ENCODE measurements around the gene HOXD3. TPM values are rescaled to one million over a fixed set of nuclear protein-coding genes. Genes with fewer than 3 reads are reported as not detected.

HOXD3 gene
- total and polyA plus RNA-seq, 9 donors, result 6.7 to 18.7 (median 14.8) TPM

DNA sequence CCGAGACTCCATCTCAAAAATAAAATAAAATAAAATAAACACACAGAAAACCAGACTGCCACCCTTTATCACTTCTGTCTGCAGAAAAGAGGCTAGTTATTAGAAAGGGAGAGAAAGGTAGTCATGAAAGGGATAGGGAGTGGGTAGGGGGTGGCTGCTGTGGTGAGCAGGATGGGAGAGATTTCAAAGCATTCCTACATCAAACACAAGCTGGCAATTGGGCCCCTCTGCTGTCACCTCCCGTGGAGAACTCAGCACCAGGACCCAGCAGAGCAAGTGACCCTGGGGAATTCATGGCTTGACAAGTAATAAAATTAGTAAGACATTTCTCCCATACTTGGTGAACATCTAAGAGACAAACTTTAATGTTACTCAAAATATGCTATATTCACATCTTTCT, 27.6 kb downstream of the HOXD3 start:
- no peaks in the 10 kb centered on the region for H3K9me3 ChIP-seq
- DNase-seq, result no peak
- no peaks in the 10 kb centered on the region for H3K36me3 ChIP-seq
- H3K4me1 ChIP-seq (ENCODE audit: insufficient read depth), result peaks cover 2% of the 10 kb centered on the region
- intact Hi-C loops (cut with DNase I), result no loop called here
- no peak overlapping the region for H3K27ac ChIP-seq
- H3K4me3 ChIP-seq, result no peak overlapping the region
- no peaks in the 10 kb centered on the region for H3K27me3 ChIP-seq
- WGBS, 3 donors, result 88 to 98% (median 93%) methylated on average over 2 of the region's 2 CpGs
- TF ChIP-seq CTCF (IDR thresholded peaks at IDR 0.05) (no peak), EP300 (IDR thresholded peaks at IDR 0.05) (no peak), POLR2A (IDR thresholded peaks at IDR 0.05) (no peak)

DNA sequence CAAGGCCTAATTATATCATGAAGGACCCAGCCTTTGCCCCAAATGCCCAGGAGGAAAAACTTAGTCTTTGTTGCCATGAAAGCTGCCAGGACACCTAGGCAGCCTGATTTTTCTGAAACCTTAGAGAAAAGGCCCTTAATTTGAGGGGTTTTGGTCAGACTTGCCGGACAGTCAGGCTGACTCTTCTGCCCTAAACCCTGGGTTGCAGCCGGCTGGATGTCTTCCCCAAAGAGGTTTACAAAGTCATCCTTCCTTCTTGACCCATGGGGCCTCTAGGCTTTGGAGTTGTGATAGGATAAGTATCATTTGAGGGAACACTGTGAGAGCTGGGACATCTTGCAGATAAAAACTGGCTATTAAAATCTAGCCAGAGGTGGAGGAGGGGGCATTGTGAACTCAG, 28.9 kb downstream of the HOXD3 start:
- intact Hi-C loops (cut with DNase I), result no loop called here
- no peak for TF ChIP-seq EP300 (IDR thresholded peaks at IDR 0.05)
- no peak for TF ChIP-seq CTCF (IDR thresholded peaks at IDR 0.05)
- no peak for TF ChIP-seq POLR2A (IDR thresholded peaks at IDR 0.05)
- 92 to 100% (median 95%) methylated on average over 2 of the region's 2 CpGs for WGBS, 3 donors
- H3K27ac ChIP-seq, result no peak overlapping the region
- no peaks in the 10 kb centered on the region for H3K9me3 ChIP-seq
- H3K4me1 ChIP-seq (ENCODE audit: insufficient read depth), result peaks cover 2% of the 10 kb centered on the region
- H3K4me3 ChIP-seq, result no peak overlapping the region
- no peaks in the 10 kb centered on the region for H3K36me3 ChIP-seq
- H3K27me3 ChIP-seq, result no peaks in the 10 kb centered on the region
- no peak for DNase-seq

- no peak for DNase-seq
- WGBS, 3 donors, result 13 to 22% (median 14%) methylated on average over 13 of the region's 13 CpGs
- Histone ChIP-seq H3K36me3 (no peaks in the 10 kb centered on the region), H3K9me3 (no peaks in the 10 kb centered on the region), H3K27ac (no peak overlapping the region), H3K4me3 (peak overlapping the region; percentile 71), H3K4me1 (ENCODE audit: insufficient read depth) (peaks cover 2% of the 10 kb centered on the region), H3K27me3 (no peaks in the 10 kb centered on the region)
- intact Hi-C loops (cut with DNase I), result no loop called here
- TF ChIP-seq EP300 (IDR thresholded peaks at IDR 0.05) (no peak), POLR2A (IDR thresholded peaks at IDR 0.05) (no peak), CTCF (IDR thresholded peaks at IDR 0.05) (no peak)
Observed at GRCh38 chr2:176187200-176187898, 30.2 kb downstream of the HOXD3 start.

DNA sequence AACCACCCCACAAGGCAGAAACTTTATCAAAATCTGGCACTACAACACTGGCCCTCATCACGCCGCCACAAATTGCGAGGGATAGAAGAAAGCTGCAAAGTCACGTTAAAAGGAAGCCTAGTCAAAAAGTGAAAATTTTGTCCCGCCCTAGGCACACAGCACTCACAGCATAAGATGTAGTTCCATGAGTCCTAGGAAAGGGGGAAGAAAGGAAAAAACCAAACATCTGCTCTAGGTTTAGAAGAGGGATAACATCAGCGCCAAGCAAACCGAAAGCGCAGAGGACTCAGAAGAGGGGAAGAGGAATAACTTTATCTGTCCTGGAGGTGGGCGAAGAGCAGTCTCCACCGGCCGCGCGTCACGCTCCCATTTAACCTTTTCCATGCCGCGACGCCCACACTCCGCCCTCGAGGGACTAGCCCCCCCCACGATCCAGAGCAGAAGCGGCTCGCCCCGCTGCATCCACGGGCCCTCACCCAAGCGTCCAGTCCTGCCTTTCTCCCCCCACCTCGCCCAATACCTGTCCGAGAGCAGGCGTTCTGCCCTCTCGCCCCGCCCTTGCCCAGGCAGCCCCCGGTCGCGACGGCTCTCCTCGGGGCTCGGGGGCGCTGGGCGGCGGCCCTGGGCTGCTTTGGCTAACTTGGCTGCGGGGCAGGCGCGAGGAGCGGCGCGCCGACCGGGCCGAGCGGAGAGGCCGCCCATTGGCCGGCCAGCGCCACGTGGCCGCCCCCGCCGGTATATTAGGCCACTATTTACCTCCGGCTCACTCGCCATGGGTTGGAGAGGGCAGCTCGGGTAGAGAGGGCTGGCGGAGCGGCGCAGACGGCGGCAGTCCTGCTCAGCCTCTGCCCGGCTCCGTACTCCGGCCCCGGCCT, 31.0 kb downstream of the HOXD3 start, which contains the start of gene HOXD1:
HOXD1 (plus strand) TSS at position 770 of the 875 bp plus-strand sequence. CDS start 134 bp downstream, outside the sequence.
- TF ChIP-seq POLR2A (IDR thresholded peaks at IDR 0.05), result no peak
- TF ChIP-seq CTCF (IDR thresholded peaks at IDR 0.05), result no peak
- no peak for TF ChIP-seq EP300 (IDR thresholded peaks at IDR 0.05)
- Histone ChIP-seq H3K27me3 (no peaks in the 10 kb centered on the region), H3K4me3 (peak within 1 kb of the TSS; percentile 71), H3K27ac (no peak within 1 kb of the TSS), H3K36me3 (no peaks in the 10 kb centered on the region), H3K4me1 (ENCODE audit: insufficient read depth) (peaks cover 2% of the 10 kb centered on the region), H3K9me3 (no peaks in the 10 kb centered on the region)
- DNase-seq, result peak in 4 of 5 donors; percentile 33 to 68 (median 54)
- intact Hi-C loops (cut with DNase I), result no loop called here
- 1% methylated on average over 31 to 68 of the region's 68 CpGs for WGBS, 3 donors
